ENCODE data around the gene RBBP8NL. TPM values are rescaled to one million over a fixed set of nuclear protein-coding genes. Genes with fewer than 3 reads are reported as not detected.

The RBBP8NL gene
- total RNA-seq, 1 experiment from 2014 or later: 0.28 TPM

DNA sequence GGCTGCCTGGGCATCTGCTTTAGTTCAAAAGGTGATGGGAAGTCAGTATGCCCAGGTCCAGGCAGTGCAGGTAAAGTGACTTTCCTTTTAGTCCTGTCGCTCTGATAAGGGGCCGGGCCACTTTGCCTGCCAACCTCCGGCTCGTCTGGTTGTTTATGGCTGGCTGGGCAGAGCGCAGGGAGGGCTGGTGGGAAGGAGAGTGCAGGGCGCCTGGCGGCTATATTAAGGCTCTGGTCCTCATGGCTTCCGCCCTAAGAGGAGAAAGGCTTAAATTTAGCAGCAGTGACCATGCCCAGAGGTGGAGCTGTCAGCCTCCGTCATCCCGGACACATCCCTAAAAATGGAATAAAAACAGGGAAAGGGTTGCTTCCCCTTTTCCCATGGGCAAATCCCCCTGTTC, 33.8 kb upstream of the RBBP8NL start:
- Histone ChIP-seq H3K4me2 (ENCODE audit: insufficient read depth, insufficient read length, low read length) (no peak overlapping the region), H3K27me3 (ENCODE audit: insufficient read depth, low read length) (no peaks in the 10 kb centered on the region), H2BK5ac (ENCODE audit: insufficient read length, low read length) (no peak overlapping the region), H3K4ac (ENCODE audit: low read depth, low read length) (no peak overlapping the region), H2AFZ (ENCODE audit: low read length) (no peak overlapping the region), H3K23ac (ENCODE audit: insufficient read length, low read depth, low read length) (no peak overlapping the region), H4K5ac (ENCODE audit: insufficient read length, low read depth, low read length) (no peak overlapping the region), H2BK120ac (ENCODE audit: low read depth, low read length, poor library complexity, severe bottlenecking) (no peak overlapping the region), H2AK5ac (ENCODE audit: insufficient read length, low read length) (no peak overlapping the region), H3K18ac (ENCODE audit: insufficient read length, low read depth, low read length) (no peak overlapping the region), H4K8ac (replicated peaks; ENCODE audit: insufficient read length, low read depth, low read length) (no peak overlapping the region), H2BK12ac (ENCODE audit: insufficient read length, low read depth, low read length) (no peak overlapping the region), H3K14ac (ENCODE audit: insufficient read depth, low read length) (no peak overlapping the region), H3K27ac (ENCODE audit: insufficient read length, low read depth, low read length) (no peak overlapping the region), H3K56ac (ENCODE audit: insufficient read length, low read depth, low read length) (no peak overlapping the region), H3K4me1 (ENCODE audit: insufficient read depth, low read length) (no peaks in the 10 kb centered on the region), H3K9me3 (ENCODE audit: control insufficient read depth, low read depth, low read length) (no peaks in the 10 kb centered on the region), H4K91ac (ENCODE audit: insufficient read length, low read depth, low read length) (no peak overlapping the region), H3K23me2 (ENCODE audit: insufficient read length, low read depth, low read length, poor library complexity, severe bottlenecking) (no peaks in the 10 kb centered on the region), H2BK20ac (ENCODE audit: low read depth, low read length, poor library complexity, severe bottlenecking) (no peak overlapping the region), H3K79me1 (ENCODE audit: insufficient read depth, low read depth, low read length, poor library complexity, severe bottlenecking) (no peaks in the 10 kb centered on the region), H3T11ph (ENCODE audit: low read length) (no peak overlapping the region), H4K20me1 (ENCODE audit: control insufficient read depth, insufficient read depth, insufficient read length) (no peaks in the 10 kb centered on the region), H2BK15ac (ENCODE audit: low read depth, low read length) (no peak overlapping the region), H3K79me2 (ENCODE audit: insufficient read depth, low read length) (no peaks in the 10 kb centered on the region), H3K9ac (ENCODE audit: extremely low read depth, insufficient read length, low read length) (no peak overlapping the region)
- peaks cover 2% of the 10 kb centered on the region for H3K27me3 Mint-ChIP-seq (ENCODE audit: low read depth)
- no peak overlapping the region for H3K27ac Mint-ChIP-seq
- peaks cover 3 to 9% of the 10 kb centered on the region in 2 experiments; a peak in 3 of 4 replicates for H3K4me1 Mint-ChIP-seq
- no peak for DNase-seq
- no peaks in the 10 kb centered on the region for H3K9me3 Mint-ChIP-seq
- no peak overlapping the region for H3K4me3 Mint-ChIP-seq
- no peak for TF ChIP-seq CTCF (conservative IDR thresholded peaks at IDR 0.05)
- WGBS (ENCODE audit: extremely low coverage, insufficient read length, low lambda C conversion rate): no CpG with 5 or more reads among the region's 10 CpGs
- no peaks in the 10 kb centered on the region for H3K36me3 Mint-ChIP-seq (ENCODE audit: insufficient read depth in 1 of 3, low read depth in 3 of 3)

Data from H9 (cell line).